ENCODE data around the gene KRTAP10-9. TPM values are rescaled to one million over a fixed set of nuclear protein-coding genes. Genes with fewer than 3 reads are reported as not detected.
A peak's percentile ranks its signal among the peaks of the same experiment; 100 is the strongest.

KRTAP10-9 gene
- total and polyA plus RNA-seq, 2 of the 8 experiments (the other 6 are each of a cell fraction or from before 2014, with no cell fraction given) = not detected

- Histone ChIP-seq H4K20me1 (replicated peaks in 1 of 2; ENCODE audit: control insufficient read depth in 1 of 2, insufficient read depth in 2 of 2, low read length in 2 of 2) (no peaks in the 10 kb centered on the region), H2BK12ac (ENCODE audit: low read depth, low read length) (no peak within 1 kb of the TSS), H3K23ac (ENCODE audit: insufficient read length) (no peak within 1 kb of the TSS), H3K23me2 (ENCODE audit: low read depth, low read length) (no peaks in the 10 kb centered on the region), H2AK5ac (ENCODE audit: low read depth, low read length) (no peak within 1 kb of the TSS), H3K18ac (ENCODE audit: extremely low read depth, low read length) (no peak within 1 kb of the TSS; the same call in 1 of the 2 replicates), H2BK15ac (ENCODE audit: low read length) (0 out of 2 replicates have a peak within 1 kb of the TSS, but pooled peaks have one; percentile 72), H3K4ac (replicated peaks; ENCODE audit: insufficient read length, low read depth, low read length) (no peak within 1 kb of the TSS), H3K36me3 (ENCODE audit: control insufficient read depth in 2 of 4, insufficient read depth in 4 of 4, low read length in 3 of 4) (no peaks in the 10 kb centered on the region), H2BK120ac (replicated peaks; ENCODE audit: low read depth, low read length) (no peak within 1 kb of the TSS), H3K56ac (replicated peaks; ENCODE audit: insufficient read length, low read depth, low read length) (no peak within 1 kb of the TSS), H3K79me1 (ENCODE audit: low read depth, low read length) (no peaks in the 10 kb centered on the region), H2BK5ac (ENCODE audit: low read depth, low read length) (no peak within 1 kb of the TSS), H3K79me2 (ENCODE audit: control insufficient read depth in 1 of 2, insufficient read depth in 2 of 2, low read length in 2 of 2) (no peaks in the 10 kb centered on the region; a peak in 1 of 4 replicates), H3K4me2 (ENCODE audit: insufficient read depth in 1 of 2, low read depth in 2 of 2, low read length in 2 of 2) (no peak within 1 kb of the TSS), H3K9me3 (ENCODE audit: insufficient read depth in 2 of 2, low read depth in 1 of 2, low read length in 1 of 2) (peaks cover 19 to 24% of the 10 kb centered on the region in 2 experiments), H3K9ac (replicated peaks in 1 of 4; ENCODE audit: extremely low read depth in 1 of 4, low read depth in 3 of 4, low read length in 3 of 4) (no peak within 1 kb of the TSS), H4K8ac (ENCODE audit: extremely low read depth, insufficient read depth, low read length) (no peak within 1 kb of the TSS), H3K27ac (ENCODE audit: low read depth, low read length) (no peak within 1 kb of the TSS), H4K5ac (ENCODE audit: insufficient read length, low read depth, low read length) (no peak within 1 kb of the TSS), H2AFZ (ENCODE audit: low read length) (no peak within 1 kb of the TSS), H3K4me3 (ENCODE audit: extremely low read depth in 1 of 4, insufficient read depth in 2 of 4, low read depth in 3 of 4, low read length in 4 of 4) (no peak within 1 kb of the TSS), H3K4me1 (replicated peaks in 1 of 4; ENCODE audit: control insufficient read depth in 3 of 4, insufficient read depth in 4 of 4, low read length in 3 of 4) (no peaks in the 10 kb centered on the region; a peak in 2 of 7 replicates), H3K14ac (ENCODE audit: insufficient read length) (no peak within 1 kb of the TSS), H2BK20ac (ENCODE audit: low read length) (0 out of 2 replicates have a peak within 1 kb of the TSS, but pooled peaks have one; percentile 32), H3K27me3 (replicated peaks in 1 of 4; ENCODE audit: control insufficient read depth in 3 of 4, extremely low read depth in 1 of 4, insufficient read depth in 3 of 4, low read length in 3 of 4) (no peaks in the 10 kb centered on the region), H4K91ac (replicated peaks; ENCODE audit: insufficient read length, low read length) (no peak within 1 kb of the TSS)
- FAIRE-seq = no peak
- CTCF ChIA-PET (ENCODE audit: partially characterized antibody) = interaction anchor here (0.7 to 1.2 kb wide), 3 partner anchors 48 to 52 kb away, joined by 3 read pairs; no protein-coding TSS in a partner anchor
- WGBS, 2 experiments (ENCODE audit: extremely low coverage in 1 of 2, insufficient coverage in 1 of 2, insufficient read length in 1 of 2, insufficient replicate concordance in 2 of 2, low coverage in 1 of 2, low lambda C conversion rate in 2 of 2, missing lambda C conversion rate in 1 of 2) = 72% methylated on average over 16 of the region's 19 CpGs; no CpG with 5 or more reads in 1 of the 2 experiments
- TF ChIP-seq SP1 (IDR thresholded peaks at IDR 0.05; ENCODE audit: low read depth, low read length) (no peak), TBP (IDR thresholded peaks at IDR 0.05; ENCODE audit: low read depth, low read length) (no peak), ATF2 (IDR thresholded peaks at IDR 0.05; ENCODE audit: low read length) (no peak)
- POLR2A ChIA-PET (ENCODE audit: partially characterized antibody) = no interaction called here
- DNase-seq (ENCODE audit: low read depth in 1 of 2, low spot score in 2 of 2) = no peak
These were observed 39.8 kb downstream of the KRTAP10-9 start, which contains the start of gene KRTAP12-2 for GRCh38 chr21:44666401-44667320. TSS of gene KRTAP12-2 (minus strand) at chr21:44666927. CDS start at chr21:44666886, 41 bp downstream.

Data from H1 (cell line).